Stimulated activated CD4-positive, alpha-beta T cell treated with anti-CD3 and anti-CD28 coated beads, Interleukin-1b, Interleukin-23, amount 100 ng/mL, for 48 hours (primary cell): ENCODE data around the gene NRXN2.
A peak's percentile ranks its signal among the peaks of the same experiment; 100 is the strongest.

Source experiments
- DNase-seq: peaks from one replicate; pipeline ENCODE4 v3.0.0-alpha.2; 2020

Gene NRXN2

GRCh38 chr11:64742889-64743590 lies 20.0 kb upstream of the NRXN2 start:
- peak; percentile 65 for DNase-seq

- no peak for DNase-seq
These were observed 19.3 kb upstream of the NRXN2 start for GRCh38 chr11:64742087-64742888.

GRCh38 chr11:64741375-64742086 lies 18.5 kb upstream of the NRXN2 start:
- DNase-seq, result no peak

GRCh38 chr11:64739871-64740270 lies 16.9 kb upstream of the NRXN2 start:
- DNase-seq, result no peak

- DNase-seq, result no peak
These were observed 13.7 kb upstream of the NRXN2 start for GRCh38 chr11:64736654-64737053.

- DNase-seq, result no peak
These were observed 12.8 kb upstream of the NRXN2 start for GRCh38 chr11:64735725-64736259.

GRCh38 chr11:64734811-64735724 lies 12.1 kb upstream of the NRXN2 start:
- no peak for DNase-seq

- DNase-seq, result no peak
These were observed 8.6 kb upstream of the NRXN2 start for GRCh38 chr11:64731601-64732000.

- no peak for DNase-seq
These were observed 6.9 kb upstream of the NRXN2 start for GRCh38 chr11:64729851-64730382.

GRCh38 chr11:64728757-64729365 lies 5.9 kb upstream of the NRXN2 start:
- DNase-seq, result no peak

- no peak for DNase-seq
These were observed 4.0 kb upstream of the NRXN2 start for GRCh38 chr11:64726867-64727530.

- no peak for DNase-seq
These were observed 3.2 kb upstream of the NRXN2 start for GRCh38 chr11:64726211-64726641.

GRCh38 chr11:64724863-64725532 lies 2.0 kb upstream of the NRXN2 start:
- no peak for DNase-seq

- no peak for DNase-seq
These were observed 1.2 kb upstream of the NRXN2 start for GRCh38 chr11:64723907-64724862.

GRCh38 chr11:64722141-64723065 lies 594 bp downstream of the NRXN2 start:
- no peak for DNase-seq

- no peak for DNase-seq
These were observed 1.7 kb downstream of the NRXN2 start for GRCh38 chr11:64721359-64721699.

GRCh38 chr11:64720640-64721358 lies 2.2 kb downstream of the NRXN2 start:
- no peak for DNase-seq
